ENCODE results near the gene RPL35A. TPM values are rescaled to one million over a fixed set of nuclear protein-coding genes. Genes with fewer than 3 reads are reported as not detected.

Gene RPL35A
- total and polyA plus RNA-seq, 9 of the 15 experiments (the other 6 are each of a cell fraction or from before 2014, with no cell fraction given) = 1,475 to 2,942 (median 2,367) TPM

DNA sequence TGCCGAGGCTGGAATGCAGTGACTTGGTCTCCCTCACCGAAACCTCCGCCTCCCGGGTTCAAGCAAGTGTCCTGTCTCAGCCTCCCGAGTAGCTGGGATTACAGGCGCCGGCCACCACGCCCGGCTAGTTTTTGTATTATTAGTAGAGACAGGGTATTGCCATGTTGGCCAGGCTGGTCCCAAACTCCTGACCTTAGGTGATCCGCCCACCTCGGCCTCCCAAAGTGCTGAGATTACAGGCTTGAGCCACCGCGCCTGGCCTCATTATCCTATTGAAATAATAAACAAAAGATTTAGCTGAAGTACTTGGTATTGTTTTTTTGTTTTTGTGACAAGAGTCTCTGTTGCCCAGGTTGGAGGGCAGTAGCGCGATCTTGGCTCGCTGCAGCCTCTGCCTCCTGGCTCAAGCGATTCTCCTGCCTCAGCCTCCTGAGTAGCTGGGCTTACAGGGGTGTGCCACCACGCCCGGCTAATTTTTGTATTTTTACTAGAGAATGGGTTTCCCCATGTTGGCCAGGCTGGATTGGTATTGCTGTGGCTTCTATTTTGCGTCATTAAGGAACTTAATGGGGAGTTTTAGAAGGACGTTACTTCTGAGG lies 1.5 kb downstream of the RPL35A start (continued):
- TF ChIP-seq, protein P1, sequence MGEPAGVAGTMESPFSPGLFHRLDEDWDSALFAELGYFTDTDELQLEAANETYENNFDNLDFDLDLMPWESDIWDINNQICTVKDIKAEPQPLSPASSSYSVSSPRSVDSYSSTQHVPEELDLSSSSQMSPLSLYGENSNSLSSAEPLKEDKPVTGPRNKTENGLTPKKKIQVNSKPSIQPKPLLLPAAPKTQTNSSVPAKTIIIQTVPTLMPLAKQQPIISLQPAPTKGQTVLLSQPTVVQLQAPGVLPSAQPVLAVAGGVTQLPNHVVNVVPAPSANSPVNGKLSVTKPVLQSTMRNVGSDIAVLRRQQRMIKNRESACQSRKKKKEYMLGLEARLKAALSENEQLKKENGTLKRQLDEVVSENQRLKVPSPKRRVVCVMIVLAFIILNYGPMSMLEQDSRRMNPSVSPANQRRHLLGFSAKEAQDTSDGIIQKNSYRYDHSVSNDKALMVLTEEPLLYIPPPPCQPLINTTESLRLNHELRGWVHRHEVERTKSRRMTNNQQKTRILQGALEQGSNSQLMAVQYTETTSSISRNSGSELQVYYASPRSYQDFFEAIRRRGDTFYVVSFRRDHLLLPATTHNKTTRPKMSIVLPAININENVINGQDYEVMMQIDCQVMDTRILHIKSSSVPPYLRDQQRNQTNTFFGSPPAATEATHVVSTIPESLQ (CRISPR knock-in tag; IDR thresholded peaks at IDR 0.05) = no peak
- peak; percentile 31; the same call in 1 of the 2 replicates for TF ChIP-seq SUPT5H (IDR thresholded peaks at IDR 0.05)
- no peak for TF ChIP-seq ZNF586 (CRISPR knock-in tag; conservative IDR thresholded peaks at IDR 0.05)
- TF ChIP-seq DIDO1 (tag; IDR thresholded peaks at IDR 0.05; ENCODE audit: low read depth) = no peak
- no peak for TF ChIP-seq NR2C2 (CRISPR knock-in tag; IDR thresholded peaks at IDR 0.05)
- no peak for TF ChIP-seq NR2C2 (tag; IDR thresholded peaks at IDR 0.05)
- TF ChIP-seq FOS (IDR thresholded peaks at IDR 0.05; ENCODE audit: extremely low read depth, insufficient read length) = no peak
- TF ChIP-seq PHB2 (IDR thresholded peaks at IDR 0.05; ENCODE audit: low read depth) = no peak
- TF ChIP-seq ZNF23 (CRISPR knock-in tag; IDR thresholded peaks at IDR 0.05) = no peak
- TF ChIP-seq HSF4 (CRISPR knock-in tag; IDR thresholded peaks at IDR 0.05; ENCODE audit: borderline replicate concordance) = no peak
- TF ChIP-seq, protein P2, sequence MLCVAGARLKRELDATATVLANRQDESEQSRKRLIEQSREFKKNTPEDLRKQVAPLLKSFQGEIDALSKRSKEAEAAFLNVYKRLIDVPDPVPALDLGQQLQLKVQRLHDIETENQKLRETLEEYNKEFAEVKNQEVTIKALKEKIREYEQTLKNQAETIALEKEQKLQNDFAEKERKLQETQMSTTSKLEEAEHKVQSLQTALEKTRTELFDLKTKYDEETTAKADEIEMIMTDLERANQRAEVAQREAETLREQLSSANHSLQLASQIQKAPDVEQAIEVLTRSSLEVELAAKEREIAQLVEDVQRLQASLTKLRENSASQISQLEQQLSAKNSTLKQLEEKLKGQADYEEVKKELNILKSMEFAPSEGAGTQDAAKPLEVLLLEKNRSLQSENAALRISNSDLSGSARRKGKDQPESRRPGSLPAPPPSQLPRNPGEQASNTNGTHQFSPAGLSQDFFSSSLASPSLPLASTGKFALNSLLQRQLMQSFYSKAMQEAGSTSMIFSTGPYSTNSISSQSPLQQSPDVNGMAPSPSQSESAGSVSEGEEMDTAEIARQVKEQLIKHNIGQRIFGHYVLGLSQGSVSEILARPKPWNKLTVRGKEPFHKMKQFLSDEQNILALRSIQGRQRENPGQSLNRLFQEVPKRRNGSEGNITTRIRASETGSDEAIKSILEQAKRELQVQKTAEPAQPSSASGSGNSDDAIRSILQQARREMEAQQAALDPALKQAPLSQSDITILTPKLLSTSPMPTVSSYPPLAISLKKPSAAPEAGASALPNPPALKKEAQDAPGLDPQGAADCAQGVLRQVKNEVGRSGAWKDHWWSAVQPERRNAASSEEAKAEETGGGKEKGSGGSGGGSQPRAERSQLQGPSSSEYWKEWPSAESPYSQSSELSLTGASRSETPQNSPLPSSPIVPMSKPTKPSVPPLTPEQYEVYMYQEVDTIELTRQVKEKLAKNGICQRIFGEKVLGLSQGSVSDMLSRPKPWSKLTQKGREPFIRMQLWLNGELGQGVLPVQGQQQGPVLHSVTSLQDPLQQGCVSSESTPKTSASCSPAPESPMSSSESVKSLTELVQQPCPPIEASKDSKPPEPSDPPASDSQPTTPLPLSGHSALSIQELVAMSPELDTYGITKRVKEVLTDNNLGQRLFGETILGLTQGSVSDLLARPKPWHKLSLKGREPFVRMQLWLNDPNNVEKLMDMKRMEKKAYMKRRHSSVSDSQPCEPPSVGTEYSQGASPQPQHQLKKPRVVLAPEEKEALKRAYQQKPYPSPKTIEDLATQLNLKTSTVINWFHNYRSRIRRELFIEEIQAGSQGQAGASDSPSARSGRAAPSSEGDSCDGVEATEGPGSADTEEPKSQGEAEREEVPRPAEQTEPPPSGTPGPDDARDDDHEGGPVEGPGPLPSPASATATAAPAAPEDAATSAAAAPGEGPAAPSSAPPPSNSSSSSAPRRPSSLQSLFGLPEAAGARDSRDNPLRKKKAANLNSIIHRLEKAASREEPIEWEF (CRISPR knock-in tag; IDR thresholded peaks at IDR 0.05) = no peak
- TF ChIP-seq TBL1XR1 (IDR thresholded peaks at IDR 0.05; ENCODE audit: low read length in 2 of 2) = no peak
- TF ChIP-seq, protein P3, sequence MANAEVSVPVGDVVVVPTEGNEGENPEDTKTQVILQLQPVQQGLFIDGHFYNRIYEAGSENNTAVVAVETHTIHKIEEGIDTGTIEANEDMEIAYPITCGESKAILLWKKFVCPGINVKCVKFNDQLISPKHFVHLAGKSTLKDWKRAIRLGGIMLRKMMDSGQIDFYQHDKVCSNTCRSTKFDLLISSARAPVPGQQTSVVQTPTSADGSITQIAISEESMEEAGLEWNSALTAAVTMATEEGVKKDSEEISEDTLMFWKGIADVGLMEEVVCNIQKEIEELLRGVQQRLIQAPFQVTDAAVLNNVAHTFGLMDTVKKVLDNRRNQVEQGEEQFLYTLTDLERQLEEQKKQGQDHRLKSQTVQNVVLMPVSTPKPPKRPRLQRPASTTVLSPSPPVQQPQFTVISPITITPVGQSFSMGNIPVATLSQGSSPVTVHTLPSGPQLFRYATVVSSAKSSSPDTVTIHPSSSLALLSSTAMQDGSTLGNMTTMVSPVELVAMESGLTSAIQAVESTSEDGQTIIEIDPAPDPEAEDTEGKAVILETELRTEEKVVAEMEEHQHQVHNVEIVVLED (CRISPR knock-in tag; IDR thresholded peaks at IDR 0.05) = no peak
- TF ChIP-seq RBFOX2 (IDR thresholded peaks at IDR 0.05; ENCODE audit: low read depth, low read length) = peak; percentile 80

Measured in K562 (cell line).